Kidney epithelial cell (primary cell): ENCODE results near the gene RP2. TPM values are rescaled to one million over a fixed set of nuclear protein-coding genes. Genes with fewer than 3 reads are reported as not detected.
A peak's percentile ranks its signal among the peaks of the same experiment; 100 is the strongest.

Experiments
- DNase-seq: peaks from one replicate; pipeline ENCODE4 v3.0.0-alpha.2; 2010; ENCODE audit warnings: low read depth
- H3K27me3 ChIP-seq: 2 replicates; pipeline ENCODE4 v1.6.0; 2011; ENCODE audit warnings: low read length; ENCODE audit not compliant: control insufficient read depth, insufficient read depth
- H3K36me3 ChIP-seq: 2 replicates; pipeline ENCODE4 v1.5.1; 2011; ENCODE audit warnings: low read length; ENCODE audit not compliant: control insufficient read depth, insufficient read depth
- H3K4me3 ChIP-seq: 2 replicates; pipeline ENCODE4 v1.5.1; 2011; ENCODE audit warnings: low read depth, mild to moderate bottlenecking, control low read depth, low read length
- CTCF ChIP-seq: IDR thresholded peaks from 2 replicates; pipeline ENCODE4 v1.5.1; 2011; ENCODE audit warnings: mild to moderate bottlenecking, moderate library complexity, low read length, control low read depth, inconsistent platforms; ENCODE audit not compliant: insufficient read depth, poor library complexity, severe bottlenecking
- total RNA-seq: library from RNA; depleted of rRNA; stranded (reverse); fragments of >200 nt; gene quantifications from 2 replicates; pipeline ENCODE4 v1.2.3, GENCODE V29; 2015

Gene RP2
- total RNA-seq, 1 donor from 2014 or later, result 15.6 TPM

GRCh38 chrX:46819136-46819535 is 17.7 kb upstream of the RP2 start:
- Histone ChIP-seq H3K27me3 (no peaks in the 10 kb centered on the region), H3K36me3 (no peaks in the 10 kb centered on the region), H3K4me3 (no peak overlapping the region)
- no peak for DNase-seq
- no peak for TF ChIP-seq CTCF

GRCh38 chrX:46820391-46821100 is 16.3 kb upstream of the RP2 start:
- no peak for DNase-seq
- Histone ChIP-seq H3K4me3 (no peak overlapping the region), H3K36me3 (no peaks in the 10 kb centered on the region), H3K27me3 (no peaks in the 10 kb centered on the region)
- TF ChIP-seq CTCF, result no peak

- no peaks in the 10 kb centered on the region for H3K27me3 ChIP-seq
- no peak overlapping the region for H3K4me3 ChIP-seq
- no peaks in the 10 kb centered on the region for H3K36me3 ChIP-seq
- TF ChIP-seq CTCF, result no peak
- DNase-seq, result no peak
These were observed 13.4 kb upstream of the RP2 start for GRCh38 chrX:46823481-46823880.

- Histone ChIP-seq H3K36me3 (no peaks in the 10 kb centered on the region), H3K27me3 (no peaks in the 10 kb centered on the region), H3K4me3 (no peak overlapping the region)
- TF ChIP-seq CTCF, result no peak
- DNase-seq, result no peak
These were observed 5.0 kb upstream of the RP2 start for GRCh38 chrX:46831765-46832327.

GRCh38 chrX:46837558-46838485 is 979 bp downstream of the RP2 start:
- Histone ChIP-seq H3K4me3 (peak overlapping the region; percentile 83), H3K27me3 (no peaks in the 10 kb centered on the region), H3K36me3 (no peaks in the 10 kb centered on the region)
- no peak for DNase-seq
- TF ChIP-seq CTCF, result no peak
